Measurements from ENCODE around the gene VGLL1.

DNA sequence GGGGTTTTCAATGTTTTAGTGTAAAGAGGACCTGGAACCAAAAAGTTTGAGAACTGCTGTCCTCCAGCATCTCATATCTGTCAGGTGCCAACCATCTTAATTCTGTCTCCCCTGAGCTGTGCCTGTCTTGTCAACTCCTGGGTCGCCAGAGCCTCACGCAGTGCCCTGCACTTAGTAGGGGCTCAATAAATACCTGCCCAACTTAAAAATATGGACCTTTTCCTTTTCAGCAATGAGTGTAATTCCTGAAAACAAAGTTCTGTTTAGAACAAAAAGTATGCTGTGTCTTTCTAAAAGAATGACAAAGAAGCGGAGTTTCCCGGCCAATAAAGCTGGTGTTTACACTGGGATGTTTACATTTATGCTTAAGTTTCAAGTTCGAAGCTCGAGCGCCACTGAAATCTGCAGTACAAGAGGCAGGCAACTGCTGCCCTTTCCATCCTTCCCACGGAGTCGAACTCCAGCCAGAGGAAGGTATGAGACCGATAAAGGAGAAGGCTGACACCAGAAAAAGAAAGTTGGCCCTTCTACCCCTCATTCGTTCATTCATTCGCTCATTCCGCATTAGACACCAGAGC, 35.7 kb upstream of the VGLL1 start:
- no peak for TF ChIP-seq EZH2 (IDR thresholded peaks at IDR 0.05)
- no peak for TF ChIP-seq POLR2AphosphoS5 (IDR thresholded peaks at IDR 0.05; ENCODE audit: borderline replicate concordance, low read depth, low read length)
